Panc1 (cell line): ENCODE data around the gene NOX5. TPM values are rescaled to one million over a fixed set of nuclear protein-coding genes. Genes with fewer than 3 reads are reported as not detected.

Source experiments
- ATAC-seq: fragments of 200-7000 bp; cut with Tn5 transposase; 2 replicates; pipeline ENCODE4 v1.9.1; 2020; ENCODE audit warnings: mild to moderate bottlenecking, moderate library complexity
- BruUV-seq: library from RNA; stranded (reverse); fragments of 400-500 nt; replicated peaks from 2 replicates; lab custom pipeline; 2021; lab: Mats Ljungman, UMichigan
- CTCF ChIA-PET: fragments of 300-600 bp; sonication (Branson Sonifier 250); formaldehyde crosslinking; loops from one replicate; lab custom pipeline; 2022; ENCODE audit warnings: antibody characterized with exemption; lab: Charles Lee
- POLR2A ChIA-PET: fragments of 300-600 bp; sonication (Branson Sonifier 250); formaldehyde crosslinking; loops from one replicate; lab custom pipeline; 2022; ENCODE audit warnings: antibody characterized with exemption; lab: Charles Lee
- DNase-seq: peaks from one replicate; pipeline ENCODE4 v3.0.0-alpha.2; 2010; ENCODE audit warnings: low read depth, low spot score
- H3K27ac ChIP-seq: 2 replicates; pipeline ENCODE4 v1.5.1; 2011; ENCODE audit warnings: mild to moderate bottlenecking, low read length, inconsistent platforms
- H3K27me3 ChIP-seq: fragments of 200-500 bp; sonication (Bioruptor generic); 2 replicates; pipeline ENCODE4 v1.6.0; 2014; ENCODE audit warnings: low read length, inconsistent platforms; ENCODE audit not compliant: control insufficient read depth, insufficient read depth
- H3K36me3 ChIP-seq: fragments of 200-500 bp; sonication (Bioruptor generic); 2 replicates; pipeline ENCODE4 v1.5.1; 2014; ENCODE audit warnings: inconsistent platforms, mild to moderate bottlenecking, low read length, moderate library complexity; ENCODE audit not compliant: control insufficient read depth, insufficient read depth
- H3K4me1 ChIP-seq: 2 replicates; pipeline ENCODE4 v1.5.1; 2011; ENCODE audit warnings: inconsistent platforms, mild to moderate bottlenecking, low read length, moderate library complexity; ENCODE audit not compliant: control insufficient read depth, insufficient read depth
- H3K4me3 ChIP-seq, 2 experiments: 2 replicates each; pipeline ENCODE4 v1.5.1; 2011 to 2012; ENCODE audit warnings: low read depth in 2 of 2, low read length in 2 of 2, mild to moderate bottlenecking in 2 of 2, inconsistent platforms in 1 of 2, moderate library complexity in 1 of 2
- H3K9me3 ChIP-seq: fragments of 200-500 bp; sonication (Bioruptor generic); 2 replicates; pipeline ENCODE4 v1.5.1; 2014; ENCODE audit warnings: low read depth, mild to moderate bottlenecking, inconsistent platforms, low read length, moderate library complexity; ENCODE audit not compliant: control insufficient read depth, insufficient read depth
- CTCF ChIP-seq: fragments of 450-650 bp; IDR thresholded peaks from 2 replicates; pipeline ENCODE4 v1.5.1; 2017; ENCODE audit warnings: mild to moderate bottlenecking
- POLR2AphosphoS5 ChIP-seq: IDR thresholded peaks from 2 replicates; pipeline ENCODE4 v1.6.1; 2012; ENCODE audit warnings: mild to moderate bottlenecking, low read depth, low read length, moderate library complexity
- REST ChIP-seq, 2 experiments: IDR thresholded peaks; 2 replicates each; pipeline ENCODE4 v1.6.1; 2011 to 2012; ENCODE audit warnings: low read depth in 2 of 2, control low read depth in 1 of 2, low read length in 1 of 2, mild to moderate bottlenecking in 1 of 2, moderate library complexity in 1 of 2; ENCODE audit not compliant: insufficient read depth in 1 of 2
- SIN3A ChIP-seq: IDR thresholded peaks from 2 replicates; pipeline ENCODE4 v1.6.1; 2012; ENCODE audit warnings: low read depth, mild to moderate bottlenecking, low read length, moderate library complexity, borderline replicate concordance; ENCODE audit not compliant: insufficient read depth
- TCF7L2 ChIP-seq: IDR thresholded peaks from 2 replicates; pipeline ENCODE4 v1.6.1; 2011; ENCODE audit warnings: mild to moderate bottlenecking, low read depth, low read length, inconsistent platforms
- in situ Hi-C: cut with HindIII; loops from 2 replicates; pipeline ENCODE4 v1.10.0; 2016; ENCODE audit warnings: low sequenced_read_pairs, low pct_unique_long_range_greater_than_20kb
- intact Hi-C: fragments of 100-400 bp; cut with micrococcal nuclease; formaldehyde crosslinking; loops from one replicate; pipeline ENCODE4 v1.10.0; 2022; ENCODE audit not compliant: unreplicated experiment
- total RNA-seq: library from RNA; stranded (reverse); gene quantifications from one replicate; pipeline ENCODE4 v1.2.1, GENCODE V29; 2021; ENCODE audit not compliant: unreplicated experiment

The NOX5 gene
- total RNA-seq, 1 experiment from 2014 or later = 0.26 TPM

- Histone ChIP-seq H3K27ac (no peak overlapping the region), H3K4me3 (no peak overlapping the region), H3K36me3 (no peaks in the 10 kb centered on the region), H3K27me3 (peaks cover 7% of the 10 kb centered on the region; the same call in 1 of the 2 replicates), H3K9me3 (no peaks in the 10 kb centered on the region), H3K4me1 (0 out of 2 replicates have a peak, but pooled peaks cover 3% of the 10 kb centered on the region)
- CTCF ChIA-PET = no interaction called here
- intact Hi-C loops = no loop called here
- no TSS peak for BruUV-seq
- DNase-seq (no peak), ATAC-seq (no peak)
- in situ Hi-C loops = no loop called here
- POLR2A ChIA-PET = no interaction called here
- TF ChIP-seq TCF7L2 (no peak), REST (IDR thresholded peaks at IDR 0.05; ENCODE audit: insufficient read depth in 1 of 2, low read depth in 2 of 2, low read length in 1 of 2) (no peak), POLR2AphosphoS5 (no peak), CTCF (no peak), SIN3A (no peak)
Observed at GRCh38 chr15:69096626-69097025, 82.1 kb downstream of the NOX5 start.

- H3K4me1 ChIP-seq = no peaks in the 10 kb centered on the region
- no peak overlapping the region for H3K27ac ChIP-seq
- ChIA-PET POLR2A (interaction anchor here (0.6 kb wide), 1 partner anchor 117 kb away, joined by 7 read pairs; no protein-coding TSS in a partner anchor), CTCF (no interaction called here)
- ATAC-seq (no peak), DNase-seq (no peak)
- in situ Hi-C loops (no loop called here), intact Hi-C loops (no loop called here)
- peaks cover 7% of the 10 kb centered on the region; the same call in 1 of the 2 replicates for H3K27me3 ChIP-seq
- BruUV-seq = no TSS peak
- TF ChIP-seq POLR2AphosphoS5 (no peak), TCF7L2 (no peak), CTCF (no peak), SIN3A (no peak), REST (IDR thresholded peaks at IDR 0.05; ENCODE audit: insufficient read depth in 1 of 2, low read depth in 2 of 2, low read length in 1 of 2) (no peak)
- no peaks in the 10 kb centered on the region for H3K36me3 ChIP-seq
- no peak overlapping the region for H3K4me3 ChIP-seq
- H3K9me3 ChIP-seq = no peaks in the 10 kb centered on the region
Observed at GRCh38 chr15:69098771-69099170, 84.3 kb downstream of the NOX5 start.
